GM18517 (cell line): ENCODE data around the gene CAMTA1.

ENCODE experiments used
- ATAC-seq: cut with Tn5 transposase; IDR thresholded peaks from one replicate; pipeline ENCODE4 v1.9.1; 2021; ENCODE audit warnings: mild to moderate bottlenecking, moderate library complexity; ENCODE audit not compliant: unreplicated experiment

Gene CAMTA1

GRCh38 chr1:7293702-7294629, 508.7 kb downstream of the CAMTA1 start:
- no peak for ATAC-seq

DNA sequence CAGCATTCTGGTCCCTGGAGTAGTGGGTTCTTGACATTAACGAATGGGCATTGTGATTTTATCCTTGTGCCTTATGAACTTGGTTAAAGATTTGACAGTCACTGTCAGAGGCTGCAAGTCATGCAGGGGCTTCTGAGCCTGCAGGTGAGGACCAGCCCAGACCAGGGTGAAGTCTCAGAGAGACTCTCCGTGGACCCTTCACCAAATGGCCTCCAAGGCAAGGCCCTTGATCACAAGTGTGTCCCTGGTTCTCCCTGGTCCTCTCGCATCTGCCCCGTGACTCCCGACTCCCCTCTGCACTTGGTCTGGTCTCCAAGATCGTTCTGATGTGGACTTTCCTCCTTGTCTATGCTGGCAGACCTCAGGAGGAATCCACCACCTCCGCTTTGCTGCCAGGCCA, 509.4 kb downstream of the CAMTA1 start:
- no peak for ATAC-seq

GRCh38 chr1:7295946-7296345, 510.7 kb downstream of the CAMTA1 start:
- ATAC-seq = no peak

DNA sequence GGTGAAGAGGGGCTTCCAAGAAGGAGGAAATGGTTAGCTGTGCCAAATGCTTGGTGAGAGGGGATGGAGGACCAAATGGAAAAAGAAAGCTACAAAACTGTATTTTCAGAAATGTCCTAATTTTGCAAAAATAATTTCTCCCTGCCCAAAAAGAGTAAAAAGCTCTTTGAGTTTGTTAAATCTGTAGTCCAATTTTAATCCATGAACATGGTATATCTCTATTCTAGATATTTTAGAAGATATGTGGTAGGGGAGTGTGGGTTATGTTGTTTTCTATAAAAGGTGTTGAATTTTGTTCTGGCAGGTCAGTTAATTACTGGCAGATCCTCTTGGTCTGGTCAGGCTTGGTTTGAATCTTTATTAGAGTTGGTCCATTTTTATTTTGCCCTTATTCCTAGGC, 511.7 kb downstream of the CAMTA1 start:
- no peak for ATAC-seq

GRCh38 chr1:7298145-7298544, 512.9 kb downstream of the CAMTA1 start:
- ATAC-seq = no peak

DNA sequence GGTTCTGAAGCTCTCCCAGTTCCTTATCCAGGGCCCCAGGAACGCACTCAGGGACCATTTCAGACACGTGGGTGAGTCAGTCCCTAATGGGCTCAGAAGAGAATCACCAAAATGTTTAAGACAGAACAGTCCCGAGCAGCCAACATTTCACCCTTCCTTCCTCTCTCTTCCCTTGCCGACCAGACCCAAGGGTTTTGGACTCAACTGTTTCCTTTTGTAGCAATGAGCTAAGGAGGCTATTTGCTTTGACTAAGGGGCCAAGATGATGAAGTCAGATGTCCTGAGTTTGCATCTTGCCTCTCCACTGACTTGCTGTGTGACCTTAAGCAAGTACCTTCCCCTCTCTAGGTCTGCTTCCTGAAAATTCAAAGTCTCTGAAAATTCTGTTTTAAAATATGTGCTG, 513.5 kb downstream of the CAMTA1 start:
- no peak for ATAC-seq

DNA sequence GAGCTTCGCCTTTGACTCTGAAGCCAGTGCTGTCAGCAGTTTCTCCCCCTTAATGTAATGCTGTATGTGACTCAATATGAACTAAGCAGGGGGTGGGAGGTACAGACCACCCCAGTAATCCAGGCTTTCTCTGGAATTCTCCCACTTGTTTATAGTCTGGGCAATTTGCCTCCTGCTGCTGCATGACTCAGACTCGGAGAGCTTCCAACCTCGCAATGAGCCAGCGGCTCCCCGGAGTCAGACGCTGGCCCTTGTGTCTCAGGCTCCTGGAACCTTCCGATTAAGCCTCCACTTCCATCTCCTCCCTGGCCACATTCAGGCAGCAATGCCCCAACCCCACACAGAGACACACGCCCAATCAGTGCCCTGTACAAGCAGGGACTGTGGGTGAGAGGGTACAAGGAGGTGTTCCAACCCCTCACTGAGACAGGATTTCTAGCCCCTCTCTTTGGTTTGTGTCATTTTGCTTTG, 514.1 kb downstream of the CAMTA1 start:
- no peak for ATAC-seq

GRCh38 chr1:7299994-7300393, 514.7 kb downstream of the CAMTA1 start:
- ATAC-seq = no peak

DNA sequence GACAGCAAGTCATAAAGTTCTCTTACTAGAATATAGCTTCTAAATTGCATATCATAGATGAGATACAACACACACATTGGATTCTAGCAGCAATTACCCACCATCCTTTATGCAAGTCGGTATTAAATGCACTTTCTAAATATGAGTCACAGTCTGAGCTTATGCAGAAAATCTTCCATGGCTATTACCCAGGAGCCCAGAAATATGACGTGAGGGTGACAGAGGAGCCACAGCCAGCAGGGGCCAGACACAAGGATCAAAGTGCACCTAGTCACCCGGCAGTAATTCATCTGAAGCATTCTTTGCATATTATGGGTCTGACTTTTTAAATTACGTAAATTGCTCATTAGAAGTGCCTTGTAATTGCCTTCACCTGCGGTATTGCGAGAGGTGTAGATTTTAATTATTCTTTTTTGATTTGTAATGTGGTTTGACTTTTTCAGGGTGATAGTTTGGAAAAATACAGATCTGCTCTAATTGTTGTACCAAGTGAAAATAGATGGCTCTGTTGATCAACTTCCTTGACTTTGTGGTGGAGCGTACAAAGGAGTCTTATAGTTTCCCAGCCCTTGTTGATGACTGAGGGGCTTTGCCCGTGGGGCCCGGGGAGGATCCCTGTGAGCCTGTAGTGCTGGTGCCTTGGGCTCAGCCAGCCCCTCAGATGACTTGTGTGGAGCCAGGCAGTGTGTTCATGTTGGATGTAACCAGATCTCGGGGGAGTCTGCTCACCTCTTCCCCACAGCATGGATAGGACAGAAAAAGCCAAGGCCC, 515.8 kb downstream of the CAMTA1 start:
- no peak for ATAC-seq

GRCh38 chr1:7301664-7301981, 516.4 kb downstream of the CAMTA1 start:
- no peak for ATAC-seq

GRCh38 chr1:7302126-7302525, 516.9 kb downstream of the CAMTA1 start:
- no peak for ATAC-seq

DNA sequence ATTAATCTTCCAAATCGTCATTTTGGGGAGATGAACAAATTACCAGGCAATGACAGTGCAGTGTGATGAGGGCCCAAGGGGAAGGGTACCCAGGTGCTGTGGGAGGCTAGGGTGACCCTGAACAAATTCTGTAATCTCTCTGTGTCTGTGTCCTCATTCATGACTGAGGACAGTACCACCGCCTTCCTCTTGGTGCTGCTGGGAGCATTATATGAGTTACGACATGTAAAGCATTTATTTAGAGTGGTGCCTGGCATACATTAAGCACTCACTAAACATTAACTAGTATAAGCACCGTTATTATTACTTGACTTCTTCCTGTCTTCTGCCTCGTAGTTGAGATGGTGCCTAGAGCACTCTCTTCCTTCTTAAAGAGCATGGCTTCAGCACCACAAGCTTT, 517.6 kb downstream of the CAMTA1 start:
- ATAC-seq = no peak

DNA sequence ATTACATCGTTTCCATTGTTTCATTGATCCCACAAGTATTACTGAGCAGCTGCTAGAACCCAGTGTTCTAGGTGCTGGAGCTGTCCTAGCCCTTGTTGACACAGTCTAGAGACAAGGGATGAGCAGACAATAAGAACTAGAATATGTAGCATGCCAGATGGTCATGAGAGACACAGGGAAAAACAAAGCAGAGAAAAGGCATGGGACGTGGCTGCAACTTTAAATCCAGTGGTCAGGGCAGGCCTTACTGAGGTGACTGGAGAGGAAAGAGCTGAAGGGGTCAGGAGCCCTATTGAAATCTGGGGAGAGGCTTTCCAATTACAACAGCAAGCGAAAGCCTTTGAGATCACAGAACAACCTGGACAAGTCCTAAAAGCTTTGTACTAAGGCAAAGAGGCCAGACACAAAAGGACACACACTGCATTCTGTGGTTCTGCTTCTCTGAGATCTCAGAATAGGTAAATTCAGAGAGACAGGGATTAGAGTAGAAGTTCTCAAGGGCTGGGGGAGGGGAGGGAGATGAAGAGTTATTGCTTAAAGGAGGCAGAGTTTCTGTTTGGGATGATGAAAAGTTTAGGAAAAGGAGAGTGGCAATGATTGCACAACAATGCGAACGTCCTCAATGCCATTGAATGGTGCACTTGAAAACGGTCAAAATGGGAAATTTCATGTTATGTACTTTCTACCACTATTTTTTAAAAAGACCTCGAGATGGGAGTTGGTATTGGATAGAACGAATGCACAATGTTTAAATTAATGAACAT, 518.5 kb downstream of the CAMTA1 start:
- no peak for ATAC-seq

GRCh38 chr1:7313081-7313546, 527.9 kb downstream of the CAMTA1 start:
- no peak for ATAC-seq

DNA sequence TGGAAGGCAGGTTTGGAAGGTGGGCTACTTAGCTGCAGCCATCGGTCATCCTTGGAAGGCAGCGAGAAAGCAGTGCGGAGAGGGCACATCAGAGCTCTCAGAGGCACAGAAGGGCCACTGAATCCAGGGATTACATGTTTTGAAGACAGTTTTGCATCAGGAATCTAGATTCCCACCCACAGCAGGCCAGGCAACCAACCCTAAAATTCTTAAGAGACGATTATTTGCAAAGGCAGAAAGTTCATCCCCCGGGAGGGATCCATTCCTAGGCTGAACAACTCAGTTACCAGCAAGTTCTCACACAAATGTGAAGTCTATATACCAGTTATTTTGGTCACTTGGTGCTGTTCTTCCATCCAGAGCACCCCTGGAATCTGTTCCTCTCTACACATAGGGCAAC, 528.6 kb downstream of the CAMTA1 start:
- ATAC-seq = no peak

DNA sequence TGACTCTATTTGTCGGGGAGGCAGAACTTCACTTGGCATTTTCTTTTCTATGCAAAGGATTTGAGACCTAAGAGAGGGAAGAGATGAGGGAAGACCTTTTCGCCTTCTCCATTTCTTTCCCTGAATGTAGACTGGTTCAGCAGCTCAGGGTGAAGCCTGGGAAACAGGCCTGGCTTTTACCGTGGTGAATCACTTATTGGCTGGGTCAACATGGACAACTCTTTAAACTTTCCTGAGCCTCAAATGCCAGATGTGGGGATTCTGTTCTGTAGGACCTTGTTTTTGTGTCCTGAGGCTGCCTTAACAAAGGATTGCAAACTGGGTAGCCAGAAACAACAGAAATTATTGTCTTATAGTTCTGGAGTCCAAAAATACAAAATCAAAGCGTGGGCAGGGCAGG, 530.1 kb downstream of the CAMTA1 start:
- ATAC-seq = no peak

DNA sequence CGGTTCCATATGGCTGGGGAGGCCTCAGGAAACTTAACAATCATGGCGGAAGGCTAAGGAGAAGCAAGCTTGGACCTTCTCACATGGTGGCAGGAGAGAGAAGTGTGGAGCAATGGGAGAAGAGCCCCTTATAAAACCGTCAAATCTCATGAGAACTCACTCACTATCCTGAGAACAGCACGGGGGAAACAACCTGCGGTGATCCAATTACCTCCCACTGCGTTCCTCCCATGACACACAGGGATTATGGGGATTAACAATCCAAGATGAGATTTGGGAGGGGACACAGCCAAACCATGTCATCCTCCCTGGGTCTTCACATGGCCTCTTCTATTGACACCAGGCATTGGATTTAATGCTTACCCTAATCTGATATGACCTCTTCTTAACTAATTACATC, 530.7 kb downstream of the CAMTA1 start:
- ATAC-seq = no peak

- no peak for ATAC-seq
These were observed 532.6 kb downstream of the CAMTA1 start for GRCh38 chr1:7317888-7318287.

DNA sequence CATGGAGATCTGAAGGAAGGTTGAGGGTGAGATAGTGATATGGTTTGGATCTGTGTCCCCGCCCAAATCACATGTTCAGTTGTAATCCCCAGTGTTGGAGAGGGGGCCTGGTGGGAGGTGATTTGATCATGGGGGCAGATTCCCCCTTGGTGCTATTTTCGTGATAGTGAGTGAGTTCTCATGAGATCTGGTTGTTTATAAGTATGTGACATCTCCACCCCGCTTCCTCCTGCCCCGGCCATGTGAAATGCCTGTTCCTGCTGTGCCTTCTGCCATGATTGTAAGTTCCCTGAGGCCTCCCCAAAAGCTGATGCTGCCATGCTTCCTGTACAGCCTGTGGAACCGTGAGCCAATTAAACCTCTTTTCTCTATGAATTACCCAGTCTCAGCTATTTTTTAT, 533.9 kb downstream of the CAMTA1 start:
- ATAC-seq = no peak

DNA sequence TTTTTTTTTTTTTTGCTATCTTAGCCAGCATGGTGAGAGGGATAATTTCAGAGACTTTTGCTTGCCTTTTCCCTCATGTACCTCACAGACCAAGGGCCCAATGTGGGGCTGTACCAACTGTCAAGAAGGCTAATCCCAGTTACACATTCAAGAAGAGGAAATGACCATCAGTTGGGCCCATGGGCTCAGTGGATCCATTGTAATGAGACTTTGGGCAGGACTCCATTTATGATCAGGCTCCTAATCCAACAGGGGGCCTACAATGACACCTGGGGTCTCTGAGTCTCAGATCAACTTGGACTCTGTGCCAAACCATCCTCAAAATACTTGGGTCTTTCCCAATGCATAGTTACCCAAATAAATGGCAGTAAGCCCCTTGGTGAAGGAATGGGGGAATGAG, 535.4 kb downstream of the CAMTA1 start:
- no peak for ATAC-seq

DNA sequence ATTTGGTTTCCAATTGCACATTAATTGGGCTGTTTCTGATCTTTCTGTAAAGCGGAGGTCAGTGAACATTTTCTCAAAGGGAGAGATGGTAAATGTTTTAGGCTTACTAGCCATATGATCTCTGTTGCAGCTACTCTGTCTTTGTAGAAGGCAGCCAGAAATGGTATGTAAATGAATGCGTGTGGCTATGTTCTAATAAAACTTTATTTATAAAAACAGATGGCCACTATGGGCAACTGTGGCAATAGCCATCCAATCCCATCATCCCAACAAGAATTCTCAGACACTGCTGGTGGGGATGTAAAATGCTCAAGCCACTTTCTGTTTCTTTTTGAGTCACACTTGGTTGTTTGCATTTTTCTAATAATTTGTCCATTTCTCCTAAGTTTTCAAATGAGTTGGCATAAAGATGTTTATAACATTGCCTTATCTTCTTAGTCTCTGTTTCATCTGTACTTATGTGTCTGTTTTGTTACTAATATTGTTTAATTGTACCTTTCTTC, 537.1 kb downstream of the CAMTA1 start:
- ATAC-seq = no peak
